Uterus (tissue), 2 donors: ENCODE results near the gene PPP2R2B.

Source experiments
- CTCF ChIP-seq, 4 experiments: fragments of 200-600 bp in 2 of 4; fragments of 450-650 bp in 2 of 4; sonication (generic) in 2 of 4; IDR thresholded peaks; one replicate each; pipeline ENCODE4 v1.5.1; 2016 to 2019; ENCODE audit warnings: antibody characterized with exemption in 4 of 4, mild to moderate bottlenecking in 2 of 4, moderate library complexity in 1 of 4
- POLR2A ChIP-seq, 2 donors: fragments of 450-650 bp; IDR thresholded peaks; one replicate each; pipeline ENCODE4 v1.6.1; 2016; ENCODE audit warnings: antibody characterized with exemption in 2 of 2, mild to moderate bottlenecking in 1 of 2, moderate library complexity in 1 of 2

- TF ChIP-seq CTCF (IDR thresholded peaks at IDR 0.05) (no peak), POLR2A (IDR thresholded peaks at IDR 0.05) (no peak)
These were observed 338.6 kb downstream of the PPP2R2B start for GRCh38 chr5:146539973-146540372.
